HepG2 (cell line): Measurements from ENCODE around the gene ANKRD10. TPM values are rescaled to one million over a fixed set of nuclear protein-coding genes. Genes with fewer than 3 reads are reported as not detected.

Experiments used
- ATAC-seq: fragments of 200-7000 bp; cut with Tn5 transposase; 3 replicates; pipeline ENCODE4 v1.9.1; 2020; ENCODE audit warnings: mild to moderate bottlenecking, moderate library complexity
- BruUV-seq: library from RNA; stranded (reverse); fragments of 400-500 nt; replicated peaks from 2 replicates; lab custom pipeline; 2021; lab: Mats Ljungman, UMichigan
- CTCF ChIA-PET: fragments of 300-600 bp; formaldehyde crosslinking; extraction: SDS; loops from one replicate; lab custom pipeline; 2021; ENCODE audit warnings: low total read pairs, inconsistent platforms, low intra/inter-chr PET ratio; lab: Yijun Ruan, JAX
- POLR2A ChIA-PET: fragments of 350-600 bp; sonication (Branson Sonifier 250); formaldehyde crosslinking; loops from one replicate; lab custom pipeline; 2020; ENCODE audit warnings: antibody characterized with exemption, inconsistent platforms; lab: Yijun Ruan, JAX
- DNase-seq: peaks from one replicate; pipeline ENCODE4 v3.0.0-alpha.2; 2015; ENCODE audit warnings: low spot score
- FAIRE-seq: peaks from 3 replicates; lab custom pipeline; 2011; peaks lifted over from hg19 to GRCh38; lab: Jason Lieb, UNC
- H2AFZ ChIP-seq: one replicate; pipeline ENCODE4 v1.6.1; 2011; ENCODE audit warnings: low read length, inconsistent platforms
- H3K27ac ChIP-seq: fragments of 300-600 bp; 3 replicates; pipeline ENCODE4 v1.8.0; 2011; ENCODE audit warnings: mixed run types, mild to moderate bottlenecking, mixed read lengths, low read length, inconsistent platforms; ENCODE audit not compliant: insufficient read depth; ENCODE audit errors: extremely low read length
- H3K27me3 ChIP-seq, 2 experiments: fragments of 200-600 bp in 1 of 2; 2 replicates in 1 of 2; 3 replicates in 1 of 2; pipeline versions ENCODE4 v1.6.0 to v1.8.0; 2011; ENCODE audit warnings: low read length in 2 of 2, mild to moderate bottlenecking in 2 of 2, moderate library complexity in 2 of 2, inconsistent platforms in 1 of 2; ENCODE audit not compliant: insufficient read depth in 2 of 2, control insufficient read depth in 1 of 2
- H3K36me3 ChIP-seq, 2 experiments: fragments of 200-600 bp in 1 of 2; replicated peaks in 1 of 2; 2 replicates in 1 of 2; 3 replicates in 1 of 2; pipeline versions ENCODE4 v1.5.1 to v1.8.0; 2011; ENCODE audit warnings: low read length in 2 of 2, inconsistent platforms in 1 of 2; ENCODE audit not compliant: insufficient read depth in 2 of 2, control insufficient read depth in 1 of 2
- H3K4me1 ChIP-seq: 2 replicates; pipeline ENCODE4 v1.5.1; 2012; ENCODE audit warnings: low read length, inconsistent platforms; ENCODE audit not compliant: insufficient read depth
- H3K4me2 ChIP-seq: 2 replicates; pipeline ENCODE4 v1.6.0; 2011; ENCODE audit warnings: low read depth, low read length, inconsistent platforms
- H3K4me3 ChIP-seq, 3 experiments: fragments of 200-600 bp in 1 of 3; sonication (generic), shearing (Covaris generic) in 1 of 3; replicated peaks in 1 of 3; 2 replicates each; pipeline ENCODE4 v1.5.1; 2011 to 2016; ENCODE audit warnings: low read length in 3 of 3, inconsistent platforms in 2 of 3, low read depth in 2 of 3, mild to moderate bottlenecking in 2 of 3, control low read depth in 1 of 3, mixed read lengths in 1 of 3; ENCODE audit not compliant: insufficient read depth in 1 of 3
- H3K79me2 ChIP-seq: one replicate; pipeline ENCODE4 v1.6.1; 2011; ENCODE audit warnings: low read length, inconsistent platforms; ENCODE audit not compliant: insufficient read depth
- H3K9ac ChIP-seq: 2 replicates; pipeline ENCODE4 v1.6.0; 2011; ENCODE audit warnings: mild to moderate bottlenecking, low read depth, low read length, inconsistent platforms; ENCODE audit not compliant: insufficient read depth
- H3K9me3 ChIP-seq: 2 replicates; pipeline ENCODE4 v1.5.1; 2012; ENCODE audit warnings: mild to moderate bottlenecking, low read length
- H4K20me1 ChIP-seq: 2 replicates; pipeline ENCODE4 v1.6.0; 2011; ENCODE audit warnings: inconsistent platforms, mild to moderate bottlenecking, low read length, moderate library complexity; ENCODE audit not compliant: insufficient read depth
- IKZF5 ChIP-seq: IDR thresholded peaks from 2 replicates; pipeline ENCODE4 v1.6.1; 2018; ENCODE audit warnings: missing genetic modification reagents, mild to moderate bottlenecking, missing compliant biosample characterization
- NCOA2 ChIP-seq: sonication (generic); formaldehyde crosslinking; IDR thresholded peaks from 2 replicates; pipeline ENCODE4 v1.8.0; 2022; ENCODE audit warnings: inconsistent platforms
- PHF5A ChIP-seq: IDR thresholded peaks from one replicate; pipeline ENCODE4 v1.6.1; 2018; ENCODE audit warnings: low read depth, missing genetic modification reagents; ENCODE audit not compliant: unreplicated experiment
- SNRNP70 ChIP-seq: fragments of 200-400 bp; formaldehyde crosslinking; IDR thresholded peaks from 2 replicates; pipeline ENCODE4 v1.6.1; 2017; ENCODE audit warnings: mild to moderate bottlenecking, low read depth, low read length, moderate library complexity
- TFDP1 ChIP-seq: IDR thresholded peaks from 2 replicates; pipeline ENCODE4 v1.6.1; 2016; ENCODE audit warnings: missing compliant biosample characterization, missing genetic modification reagents, borderline replicate concordance
- ZNF607 ChIP-seq: sonication (generic); formaldehyde crosslinking; IDR thresholded peaks from 2 replicates; pipeline ENCODE4 v1.5.1; 2020; ENCODE audit warnings: missing genetic modification reagents, mild to moderate bottlenecking, borderline replicate concordance
- WGBS: methylation state at CpG from one replicate; pipeline ENCODE4 v1.1.6; 2017; ENCODE audit warnings: low lambda C conversion rate; 5-methylcytosine and 5-hydroxymethylcytosine counted together
- in situ Hi-C: cut with HindIII; loops from 2 replicates; pipeline ENCODE4 v1.10.0; 2017; ENCODE audit warnings: low pct_unique_long_range_greater_than_20kb; ENCODE audit not compliant: extremely low pct_ligation_motif_present
- intact Hi-C: fragments of 100-400 bp; cut with micrococcal nuclease; formaldehyde crosslinking; loops from one replicate; pipeline ENCODE4 v1.10.0; 2022; ENCODE audit not compliant: unreplicated experiment
- polyA plus RNA-seq, 8 experiments: library from polyadenylated mRNA; depleted of rRNA in 3 of 8; stranded (reverse) in 7 of 8; unstranded in 1 of 8; fragments of >200 nt; fragmentation: Illumina TruSeq in 4 of 8; extraction: Trizol in 4 of 8; gene quantifications; 2 replicates each; pipeline versions ENCODE4 v1.2.1 to v1.2.3, GENCODE V29; 2011 to 2016; ENCODE audit warnings: low read depth in 4 of 8, missing spikeins in 1 of 8, mixed read lengths in 1 of 8; ENCODE audit not compliant: insufficient read depth in 1 of 8
- total RNA-seq, 5 experiments: library from RNA; depleted of rRNA; stranded (reverse); fragments of >200 nt; fragmentation: Illumina TruSeq; extraction: Trizol; gene quantifications; 2 replicates each; pipeline ENCODE4 v1.2.3, GENCODE V29; 2016; ENCODE audit warnings: low read depth in 1 of 5

ANKRD10 gene
- total and polyA plus RNA-seq, 2 of the 13 experiments (the other 11 are each of a cell fraction or from before 2014, with no cell fraction given), result 108 to 115 TPM

- no peak for TF ChIP-seq IKZF5
- TF ChIP-seq TFDP1 (CRISPR knock-in tag), result no peak
Observed at GRCh38 chr13:110854866-110855265, 60.0 kb downstream of the ANKRD10 start (continued).

- no peaks in the 10 kb centered on the region for H3K36me3 ChIP-seq
- no peak for DNase-seq
- intact Hi-C loops (no loop called here), in situ Hi-C loops (no loop called here)
- no peak overlapping the region for H2AFZ ChIP-seq
- no peaks in the 10 kb centered on the region for H4K20me1 ChIP-seq
- no peak overlapping the region for H3K4me3 ChIP-seq
- ATAC-seq, result peak; percentile 84
- peaks cover 0 to 29% of the 10 kb centered on the region in 2 experiments; a peak in 4 of 5 replicates for H3K27me3 ChIP-seq
- H3K27ac ChIP-seq, result no peak overlapping the region
- no peak for TF ChIP-seq ZNF607 (CRISPR knock-in tag)
- no peak for TF ChIP-seq NCOA2
- TF ChIP-seq SNRNP70, result no peak
- no peak for TF ChIP-seq PHF5A (CRISPR knock-in tag)
- CTCF ChIA-PET, result no interaction called here
- peak overlapping the region; percentile 10; the same call in 1 of the 2 replicates for H3K4me2 ChIP-seq
- POLR2A ChIA-PET, result no interaction called here
- WGBS, result 32% methylated on average over 18 of the region's 20 CpGs
- no peaks in the 10 kb centered on the region for H3K79me2 ChIP-seq
- no peaks in the 10 kb centered on the region; the same call in 1 of the 2 replicates for H3K9me3 ChIP-seq
- FAIRE-seq, result no peak
- no peaks in the 10 kb centered on the region for H3K4me1 ChIP-seq
- H3K9ac ChIP-seq, result no peak overlapping the region
- BruUV-seq, result no TSS peak
Observed at GRCh38 chr13:110853235-110853721, 61.6 kb downstream of the ANKRD10 start.
